Measurements from ENCODE around the gene P4HA1.

DNA sequence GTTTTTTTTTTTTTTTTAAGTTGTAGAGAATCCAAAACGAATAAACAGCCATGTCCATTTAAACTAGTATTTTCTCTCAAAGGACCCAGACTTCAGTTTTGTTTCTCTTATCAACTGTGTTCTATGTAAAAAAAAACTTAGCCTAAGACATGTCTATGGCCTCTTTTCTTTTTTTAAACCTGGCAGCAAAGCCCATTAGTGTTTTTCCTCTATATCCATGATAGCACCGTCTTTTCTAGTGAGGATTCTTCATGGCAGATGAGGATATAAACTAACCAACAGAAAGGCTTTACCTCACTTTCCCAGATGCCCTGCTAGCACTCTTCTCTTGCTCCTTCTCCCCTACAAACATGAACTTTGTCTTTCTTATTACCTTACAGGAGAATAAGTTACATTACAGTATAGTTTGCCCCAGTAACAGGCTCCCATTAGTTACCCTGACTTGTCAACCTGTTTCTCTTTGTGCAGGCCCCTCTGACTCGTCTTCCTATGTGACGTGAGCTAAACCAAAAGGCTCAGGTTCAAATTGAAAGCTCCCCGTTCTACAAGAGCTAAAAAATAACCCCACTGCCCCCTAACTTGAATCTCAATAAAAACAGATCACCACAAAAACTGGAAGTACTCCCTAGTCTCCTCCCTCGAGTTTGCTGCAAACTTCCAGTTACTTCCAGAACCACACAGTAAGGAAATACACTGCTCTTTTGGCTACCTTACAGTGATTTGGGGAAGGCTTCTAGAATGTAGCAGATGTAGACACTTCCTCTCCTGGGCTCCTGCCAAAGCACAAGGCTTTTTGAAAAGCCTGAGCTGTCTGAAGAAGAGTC, 20.1 kb downstream of the P4HA1 start:
- TF ChIP-seq, protein P1, sequence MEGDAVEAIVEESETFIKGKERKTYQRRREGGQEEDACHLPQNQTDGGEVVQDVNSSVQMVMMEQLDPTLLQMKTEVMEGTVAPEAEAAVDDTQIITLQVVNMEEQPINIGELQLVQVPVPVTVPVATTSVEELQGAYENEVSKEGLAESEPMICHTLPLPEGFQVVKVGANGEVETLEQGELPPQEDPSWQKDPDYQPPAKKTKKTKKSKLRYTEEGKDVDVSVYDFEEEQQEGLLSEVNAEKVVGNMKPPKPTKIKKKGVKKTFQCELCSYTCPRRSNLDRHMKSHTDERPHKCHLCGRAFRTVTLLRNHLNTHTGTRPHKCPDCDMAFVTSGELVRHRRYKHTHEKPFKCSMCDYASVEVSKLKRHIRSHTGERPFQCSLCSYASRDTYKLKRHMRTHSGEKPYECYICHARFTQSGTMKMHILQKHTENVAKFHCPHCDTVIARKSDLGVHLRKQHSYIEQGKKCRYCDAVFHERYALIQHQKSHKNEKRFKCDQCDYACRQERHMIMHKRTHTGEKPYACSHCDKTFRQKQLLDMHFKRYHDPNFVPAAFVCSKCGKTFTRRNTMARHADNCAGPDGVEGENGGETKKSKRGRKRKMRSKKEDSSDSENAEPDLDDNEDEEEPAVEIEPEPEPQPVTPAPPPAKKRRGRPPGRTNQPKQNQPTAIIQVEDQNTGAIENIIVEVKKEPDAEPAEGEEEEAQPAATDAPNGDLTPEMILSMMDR (conservative IDR thresholded peaks at IDR 0.05; ENCODE audit: low read depth, low read length): no peak
- TF ChIP-seq EZH2phosphoT487 (IDR thresholded peaks at IDR 0.05; ENCODE audit: borderline replicate concordance, low read length): no peak
- no peak for TF ChIP-seq EZH2 (IDR thresholded peaks at IDR 0.05; ENCODE audit: low read length, unreplicated experiment)

All from PC-3 (cell line).